Fibroblast of lung (primary cell): ENCODE data around the gene HOXC9.

ENCODE experiments used
- EZH2 ChIP-seq: IDR thresholded peaks from 2 replicates; pipeline ENCODE4 v1.5.1; 2012; ENCODE audit warnings: low read length, control low read depth, mild to moderate bottlenecking; ENCODE audit errors: missing control alignments
- TF ChIP-seq, protein P1 (sequence below), 2 donors: IDR thresholded peaks in 1 of 2; conservative IDR thresholded peaks in 1 of 2; 1 replicate in 1 of 2; 2 replicates in 1 of 2; pipeline ENCODE4 v1.5.1; 2011 to 2012; ENCODE audit warnings: low read length in 2 of 2, control low read depth in 1 of 2, inconsistent platforms in 1 of 2, low read depth in 1 of 2, mild to moderate bottlenecking in 1 of 2

DNA sequence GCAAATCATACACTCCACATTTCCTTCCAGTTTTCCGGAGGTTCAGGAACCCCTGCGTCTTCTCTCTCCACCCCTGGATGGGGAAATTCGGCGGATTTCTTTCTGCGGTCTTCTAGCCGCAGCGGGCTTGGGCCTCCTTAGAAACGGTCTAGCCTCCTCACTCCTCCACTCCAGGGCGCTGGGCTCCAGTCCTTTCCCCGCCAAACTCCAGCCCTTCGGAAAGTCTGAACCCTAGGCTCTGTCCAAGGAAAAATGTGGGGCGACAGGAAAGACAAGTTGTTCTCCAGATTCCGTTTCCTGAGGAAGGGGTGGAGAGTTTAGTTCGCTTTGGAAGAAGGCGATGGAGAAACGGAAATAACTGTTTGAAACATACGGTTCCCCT lies 16.4 kb upstream of the HOXC9 start:
- TF ChIP-seq EZH2, result peak; percentile 96
- TF ChIP-seq, protein P1, sequence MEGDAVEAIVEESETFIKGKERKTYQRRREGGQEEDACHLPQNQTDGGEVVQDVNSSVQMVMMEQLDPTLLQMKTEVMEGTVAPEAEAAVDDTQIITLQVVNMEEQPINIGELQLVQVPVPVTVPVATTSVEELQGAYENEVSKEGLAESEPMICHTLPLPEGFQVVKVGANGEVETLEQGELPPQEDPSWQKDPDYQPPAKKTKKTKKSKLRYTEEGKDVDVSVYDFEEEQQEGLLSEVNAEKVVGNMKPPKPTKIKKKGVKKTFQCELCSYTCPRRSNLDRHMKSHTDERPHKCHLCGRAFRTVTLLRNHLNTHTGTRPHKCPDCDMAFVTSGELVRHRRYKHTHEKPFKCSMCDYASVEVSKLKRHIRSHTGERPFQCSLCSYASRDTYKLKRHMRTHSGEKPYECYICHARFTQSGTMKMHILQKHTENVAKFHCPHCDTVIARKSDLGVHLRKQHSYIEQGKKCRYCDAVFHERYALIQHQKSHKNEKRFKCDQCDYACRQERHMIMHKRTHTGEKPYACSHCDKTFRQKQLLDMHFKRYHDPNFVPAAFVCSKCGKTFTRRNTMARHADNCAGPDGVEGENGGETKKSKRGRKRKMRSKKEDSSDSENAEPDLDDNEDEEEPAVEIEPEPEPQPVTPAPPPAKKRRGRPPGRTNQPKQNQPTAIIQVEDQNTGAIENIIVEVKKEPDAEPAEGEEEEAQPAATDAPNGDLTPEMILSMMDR (conservative IDR thresholded peaks at IDR 0.05 in 1 of 2, IDR thresholded peaks at IDR 0.05 in 1 of 2; ENCODE audit: low read depth in 1 of 2, low read length in 2 of 2), result no peak
